GM12878 (cell line): ENCODE results near the gene SRL. TPM values are rescaled to one million over a fixed set of nuclear protein-coding genes. Genes with fewer than 3 reads are reported as not detected.

Source experiments
- ATAC-seq: fragments of 200-7000 bp; cut with Tn5 transposase; 3 replicates; pipeline ENCODE4 v1.9.1; 2020; ENCODE audit warnings: mild to moderate bottlenecking, moderate library complexity
- BruUV-seq: library from RNA; stranded (reverse); fragments of 400-500 nt; replicated peaks from 2 replicates; lab custom pipeline; 2021; lab: Mats Ljungman, UMichigan
- CTCF ChIA-PET: fragments of 300-600 bp; sonication (Branson Sonifier 250); formaldehyde crosslinking; extraction: SDS; loops from one replicate; lab custom pipeline; 2021; ENCODE audit warnings: inconsistent platforms; lab: Yijun Ruan, JAX
- POLR2A ChIA-PET: fragments of 350-600 bp; formaldehyde crosslinking; extraction: SDS; loops from one replicate; lab custom pipeline; 2021; ENCODE audit warnings: inconsistent platforms; lab: Charles Lee
- RAD21 ChIA-PET: fragments of 300-600 bp; sonication (Branson Sonifier 250); formaldehyde crosslinking; loops from one replicate; lab custom pipeline; 2023; ENCODE audit warnings: antibody characterized with exemption; ENCODE audit not compliant: unreplicated experiment; lab: Charles Lee
- SMC1A ChIA-PET: fragments of 300-600 bp; sonication (Branson Sonifier 250); formaldehyde crosslinking; loops from one replicate; lab custom pipeline; 2023; ENCODE audit not compliant: unreplicated experiment, uncharacterized antibody; lab: Charles Lee
- DNase-seq: peaks from one replicate; pipeline ENCODE4 v3.0.0-alpha.2; 2011; ENCODE audit warnings: low read depth, low spot score
- FAIRE-seq: peaks from 3 replicates; lab custom pipeline; 2011; peaks lifted over from hg19 to GRCh38; lab: Jason Lieb, UNC
- H2AFZ ChIP-seq: 2 replicates; pipeline ENCODE4 v1.6.0; 2011; ENCODE audit warnings: low read depth, low read length, control low read depth; ENCODE audit not compliant: control insufficient read depth
- H3K27ac ChIP-seq: 2 replicates; pipeline ENCODE4 v1.5.1; 2011; ENCODE audit warnings: control low read depth; ENCODE audit not compliant: control insufficient read depth, insufficient read depth
- H3K27me3 ChIP-seq, 2 experiments: replicated peaks in 1 of 2; 2 replicates each; pipeline versions ENCODE4 v1.6.0 to v1.6.1; 2011; ENCODE audit warnings: low read length in 1 of 2; ENCODE audit not compliant: control insufficient read depth in 2 of 2, insufficient read depth in 2 of 2
- H3K36me3 ChIP-seq, 2 experiments: 2 replicates each; pipeline ENCODE4 v1.5.1; 2011; ENCODE audit warnings: low read length in 1 of 2; ENCODE audit not compliant: control insufficient read depth in 2 of 2, insufficient read depth in 2 of 2
- H3K4me1 ChIP-seq: 2 replicates; pipeline ENCODE4 v1.6.1; 2011; ENCODE audit warnings: mild to moderate bottlenecking, low read length, moderate library complexity, mixed read lengths; ENCODE audit not compliant: control insufficient read depth, insufficient read depth
- H3K4me2 ChIP-seq: 2 replicates; pipeline ENCODE4 v1.6.0; 2011; ENCODE audit warnings: control low read depth; ENCODE audit not compliant: control insufficient read depth, insufficient read depth
- H3K4me3 ChIP-seq: fragments of 200-600 bp; sonication (generic); 2 replicates; pipeline ENCODE4 v1.5.1; 2016
- H3K79me2 ChIP-seq: 2 replicates; pipeline ENCODE4 v1.6.0; 2011; ENCODE audit warnings: low read length; ENCODE audit not compliant: control insufficient read depth, insufficient read depth
- H3K9ac ChIP-seq: 2 replicates; pipeline ENCODE4 v1.8.0; 2011; ENCODE audit warnings: low read length, control low read depth, mixed read lengths; ENCODE audit not compliant: control insufficient read depth, insufficient read depth
- H3K9me3 ChIP-seq: replicated peaks from 3 replicates; pipeline ENCODE4 v1.5.1; 2011; ENCODE audit warnings: mild to moderate bottlenecking, low read length; ENCODE audit not compliant: control insufficient read depth, insufficient read depth
- H4K20me1 ChIP-seq: 2 replicates; pipeline ENCODE4 v1.6.0; 2011; ENCODE audit not compliant: control insufficient read depth, insufficient read depth
- BHLHE40 ChIP-seq, 2 experiments: fragments of 450-650 bp in 1 of 2; IDR thresholded peaks; 2 replicates each; pipeline ENCODE4 v1.6.1; 2011 to 2017; ENCODE audit warnings: low read depth in 2 of 2, borderline replicate concordance in 1 of 2, improper control_type of control experiment in 1 of 2, low read length in 1 of 2, mild to moderate bottlenecking in 1 of 2
- BRCA1 ChIP-seq: IDR thresholded peaks from 2 replicates; pipeline ENCODE4 v1.6.1; 2011; ENCODE audit warnings: low read depth, low read length, improper control_type of control experiment
- EGR1 ChIP-seq, 2 experiments: IDR thresholded peaks; 1 replicate in 1 of 2; 2 replicates in 1 of 2; pipeline ENCODE4 v1.6.1; 2011 to 2012; ENCODE audit warnings: low read depth in 2 of 2, low read length in 2 of 2, borderline replicate concordance in 1 of 2, mild to moderate bottlenecking in 1 of 2, moderate library complexity in 1 of 2
- EZH2 ChIP-seq: IDR thresholded peaks from 2 replicates; pipeline ENCODE4 v1.6.1; 2012; ENCODE audit warnings: low read depth, mild to moderate bottlenecking, control low read depth, inconsistent platforms, low read length, borderline replicate concordance; ENCODE audit not compliant: control insufficient read depth
- FOS ChIP-seq: IDR thresholded peaks from 3 replicates; pipeline ENCODE4 v1.6.1; 2011; ENCODE audit warnings: borderline replicate concordance; ENCODE audit not compliant: insufficient read length; ENCODE audit errors: extremely low read depth
- HCFC1 ChIP-seq: fragments of 150-350 bp; IDR thresholded peaks from 2 replicates; pipeline ENCODE4 v1.6.1; 2014; ENCODE audit warnings: low read length
- MEF2A ChIP-seq: IDR thresholded peaks from 2 replicates; pipeline ENCODE4 v1.6.1; 2011; ENCODE audit warnings: low read depth, mild to moderate bottlenecking, low read length, moderate library complexity; ENCODE audit not compliant: insufficient read depth
- PBX3 ChIP-seq: IDR thresholded peaks from 2 replicates; pipeline ENCODE4 v1.6.1; 2011; ENCODE audit warnings: mild to moderate bottlenecking, low read depth, low read length, moderate library complexity; ENCODE audit not compliant: insufficient replicate concordance
- RELB ChIP-seq: fragments of 450-650 bp; IDR thresholded peaks from 2 replicates; pipeline ENCODE4 v1.6.1; 2017; ENCODE audit warnings: low read depth, mild to moderate bottlenecking, moderate library complexity
- SRF ChIP-seq, 2 experiments: IDR thresholded peaks; 2 replicates each; pipeline ENCODE4 v1.6.1; 2011; ENCODE audit warnings: low read depth in 2 of 2, low read length in 2 of 2, mild to moderate bottlenecking in 1 of 2, moderate library complexity in 1 of 2
- STAT3 ChIP-seq: IDR thresholded peaks from 2 replicates; pipeline ENCODE4 v1.6.1; 2011; ENCODE audit warnings: low read depth, low read length, improper control_type of control experiment
- TAF1 ChIP-seq: IDR thresholded peaks from 2 replicates; pipeline ENCODE4 v1.6.1; 2011; ENCODE audit warnings: mild to moderate bottlenecking, low read depth, low read length, borderline replicate concordance
- WGBS: methylation state at CpG from one replicate; pipeline ENCODE4 v1.1.6; 2016; ENCODE audit warnings: low lambda C conversion rate; ENCODE audit not compliant: insufficient replicate concordance, insufficient coverage; ENCODE audit errors: missing lambda C conversion rate; 5-methylcytosine and 5-hydroxymethylcytosine counted together
- in situ Hi-C: fragments of 300-500 bp; cut with MboI; formaldehyde crosslinking; loops from 9 replicates; pipeline ENCODE4 v1.14.3; 2018; ENCODE audit warnings: mixed read lengths
- intact Hi-C: fragments of 100-400 bp; cut with micrococcal nuclease; formaldehyde crosslinking; loops from one replicate; pipeline ENCODE4 v1.14.2; 2022; ENCODE audit not compliant: unreplicated experiment
- polyA plus RNA-seq, 11 experiments: library from polyadenylated mRNA; depleted of rRNA in 4 of 11; unstranded in 6 of 11; stranded (reverse) in 5 of 11; fragments of >200 nt; fragmentation: Nextera tagmentation in 4 of 11; fragmentation: Illumina TruSeq in 1 of 11; extraction: Ambion mirVana in 4 of 11; extraction: Trizol in 1 of 11; gene quantifications; 1 replicate in 1 of 11; 2 replicates in 10 of 11; pipeline versions ENCODE4 v1.2.1 to v1.2.3, GENCODE V29; 2011 to 2016; ENCODE audit warnings: inconsistent platforms in 2 of 11, missing spikeins in 2 of 11, low read depth in 1 of 11
- total RNA-seq, 4 experiments: library from RNA; depleted of rRNA in 3 of 4; stranded (reverse); fragments of >200 nt in 3 of 4; fragmentation: Illumina TruSeq in 1 of 4; extraction: Trizol in 1 of 4; gene quantifications; 2 replicates each; pipeline versions ENCODE4 v1.2.1 to v1.2.3, GENCODE V29; 2013 to 2021

SRL gene
- total and polyA plus RNA-seq, 10 of the 15 experiments (the other 5 are each of a cell fraction or from before 2014, with no cell fraction given): not detected

- ChIA-PET POLR2A (no interaction called here), RAD21 (interaction anchor here (1.0 kb wide), 1 partner anchor 105 kb away, joined by 3 read pairs; no protein-coding TSS in a partner anchor), CTCF (interaction anchor here (0.6 kb wide), 1 partner anchor 499 kb away, joined by 3 read pairs; no protein-coding TSS in a partner anchor), SMC1A (no interaction called here)
- no TSS peak for BruUV-seq
- Histone ChIP-seq H2AFZ (no peak overlapping the region), H4K20me1 (no peaks in the 10 kb centered on the region), H3K4me2 (no peak overlapping the region), H3K9me3 (no peaks in the 10 kb centered on the region), H3K9ac (no peak overlapping the region), H3K4me3 (no peak overlapping the region), H3K27me3 (no peaks in the 10 kb centered on the region; a peak in 1 of 4 replicates), H3K36me3 (no peaks in the 10 kb centered on the region), H3K27ac (no peak overlapping the region), H3K79me2 (no peaks in the 10 kb centered on the region), H3K4me1 (no peaks in the 10 kb centered on the region)
- ATAC-seq (no peak), FAIRE-seq (no peak), DNase-seq (no peak)
- WGBS: 41% methylated on average over 2 of the region's 2 CpGs
- in situ Hi-C loops: no loop called here
- no peak for TF ChIP-seq SRF (IDR thresholded peaks at IDR 0.05; ENCODE audit: low read depth in 2 of 2, low read length in 2 of 2)
- TF ChIP-seq EGR1 (IDR thresholded peaks at IDR 0.05; ENCODE audit: borderline replicate concordance in 1 of 2, low read depth in 2 of 2, low read length in 2 of 2): no peak
- no peak for TF ChIP-seq MEF2A
- TF ChIP-seq PBX3: no peak
- TF ChIP-seq RELB: no peak
- no peak for TF ChIP-seq TAF1
- TF ChIP-seq BRCA1: no peak
- TF ChIP-seq EZH2: no peak
- no peak for TF ChIP-seq HCFC1
- TF ChIP-seq FOS: no peak
- TF ChIP-seq BHLHE40 (IDR thresholded peaks at IDR 0.05; ENCODE audit: borderline replicate concordance in 1 of 2, low read depth in 2 of 2, low read length in 1 of 2): no peak
- TF ChIP-seq STAT3: no peak
- intact Hi-C loops: no loop called here
These were observed 16.8 kb downstream of the SRL start for GRCh38 chr16:4225075-4225474.
